Liver (tissue), 9 donors: ENCODE measurements around the gene TUBB4B. TPM values are rescaled to one million over a fixed set of nuclear protein-coding genes. Genes with fewer than 3 reads are reported as not detected.
"Not testable (repeated sequence)": the region's sequence is repeated elsewhere in the genome, so short reads cannot be mapped to it uniquely, and the experiment has no call there.

Source experiments
- DNase-seq: peaks from one replicate; pipeline ENCODE4 v3.0.0-alpha.2; 2017; ENCODE audit warnings: low spot score
- H3K27ac ChIP-seq, 2 donors: one replicate each; pipeline ENCODE4 v1.7.0; 2013; ENCODE audit warnings: inconsistent platforms in 2 of 2, low read length in 2 of 2, control low read depth in 1 of 2, low read depth in 1 of 2, mild to moderate bottlenecking in 1 of 2
- H3K27me3 ChIP-seq, 4 donors: one replicate each; pipeline versions ENCODE4 v1.6.1 to v1.7.0; 2013; ENCODE audit warnings: low read length in 3 of 4, inconsistent platforms in 1 of 4, mild to moderate bottlenecking in 1 of 4, moderate library complexity in 1 of 4; ENCODE audit not compliant: control insufficient read depth in 4 of 4, insufficient read depth in 4 of 4
- H3K36me3 ChIP-seq, 4 donors: one replicate each; pipeline versions ENCODE4 v1.6.1 to v1.7.0; 2013; ENCODE audit warnings: low read length in 3 of 4, mild to moderate bottlenecking in 3 of 4, low read depth in 1 of 4, moderate library complexity in 1 of 4; ENCODE audit not compliant: control insufficient read depth in 4 of 4, insufficient read depth in 3 of 4
- H3K4me1 ChIP-seq, 4 donors: one replicate each; pipeline versions ENCODE4 v1.6.1 to v1.7.0; 2013; ENCODE audit warnings: low read length in 3 of 4, mild to moderate bottlenecking in 3 of 4, moderate library complexity in 1 of 4; ENCODE audit not compliant: control insufficient read depth in 4 of 4, insufficient read depth in 4 of 4
- H3K4me3 ChIP-seq, 3 donors: one replicate each; pipeline versions ENCODE4 v1.6.1 to v1.7.0; 2013; ENCODE audit warnings: low read length in 3 of 3, control low read depth in 1 of 3, low read depth in 1 of 3, mild to moderate bottlenecking in 1 of 3
- H3K9ac ChIP-seq, 2 donors: one replicate each; pipeline ENCODE4 v1.7.0; 2013; ENCODE audit warnings: low read length in 2 of 2, mild to moderate bottlenecking in 2 of 2, moderate library complexity in 2 of 2, control low read depth in 1 of 2, low read depth in 1 of 2
- H3K9me3 ChIP-seq, 4 donors: one replicate each; pipeline versions ENCODE4 v1.6.1 to v1.7.0; 2013; ENCODE audit warnings: low read length in 3 of 4; ENCODE audit not compliant: control insufficient read depth in 4 of 4
- CTCF ChIP-seq: fragments of 150-350 bp; IDR thresholded peaks from 2 replicates; pipeline ENCODE4 v1.5.1; 2017; ENCODE audit warnings: improper control_type of control experiment, low read depth, low read length; ENCODE audit not compliant: missing input control
- EGR1 ChIP-seq, 2 donors: IDR thresholded peaks; 2 replicates each; pipeline ENCODE4 v1.6.1; 2016 to 2018; ENCODE audit warnings: antibody characterized with exemption in 2 of 2, low read depth in 2 of 2
- FOXA1 ChIP-seq: IDR thresholded peaks from 2 replicates; pipeline ENCODE4 v1.6.1; 2016; ENCODE audit warnings: antibody characterized with exemption
- FOXA2 ChIP-seq: IDR thresholded peaks from 2 replicates; pipeline ENCODE4 v1.6.1; 2016; ENCODE audit warnings: antibody characterized with exemption
- HNF4A ChIP-seq, 2 donors: conservative IDR thresholded peaks; 2 replicates each; pipeline ENCODE4 v1.6.1; 2016; ENCODE audit warnings: antibody characterized with exemption in 2 of 2, mild to moderate bottlenecking in 2 of 2
- HNF4G ChIP-seq: IDR thresholded peaks from 2 replicates; pipeline ENCODE4 v1.6.1; 2016; ENCODE audit warnings: antibody characterized with exemption
- JUND ChIP-seq, 2 donors: IDR thresholded peaks; 2 replicates each; pipeline ENCODE4 v1.6.1; 2016; ENCODE audit warnings: antibody characterized with exemption in 2 of 2
- MAX ChIP-seq: IDR thresholded peaks from 2 replicates; pipeline ENCODE4 v1.6.1; 2016; ENCODE audit warnings: antibody characterized with exemption
- REST ChIP-seq: IDR thresholded peaks from 2 replicates; pipeline ENCODE4 v1.6.1; 2016; ENCODE audit warnings: antibody characterized with exemption, mild to moderate bottlenecking
- RXRA ChIP-seq, 2 donors: IDR thresholded peaks; 2 replicates each; pipeline ENCODE4 v1.6.1; 2017 to 2018; ENCODE audit warnings: antibody characterized with exemption in 2 of 2, mild to moderate bottlenecking in 1 of 2
- SP1 ChIP-seq: IDR thresholded peaks from 2 replicates; pipeline ENCODE4 v1.6.1; 2018; ENCODE audit warnings: antibody characterized with exemption, mild to moderate bottlenecking
- TAF1 ChIP-seq: conservative IDR thresholded peaks from 2 replicates; pipeline ENCODE4 v1.6.1; 2016; ENCODE audit warnings: antibody characterized with exemption, mild to moderate bottlenecking
- WGBS: extraction: QIAGEN DNeasy Blood & Tissue Kit; methylation state at CpG from one replicate; pipeline ENCODE4 v1.1.7; 2013; 5-methylcytosine and 5-hydroxymethylcytosine counted together
- polyA plus RNA-seq, 2 donors: library from polyadenylated mRNA; stranded (reverse) in 1 of 2; unstranded in 1 of 2; fragments of 200-250 nt in 1 of 2; fragments of >200 nt in 1 of 2; fragmentation: Nextera tagmentation in 1 of 2; extraction: Ambion mirVana in 1 of 2; gene quantifications; one replicate each; pipeline versions ENCODE4 v1.2.1 to v1.2.3, GENCODE V29; 2013 to 2015
- total RNA-seq, 2 donors: library from RNA; depleted of rRNA; stranded (reverse); fragments of >200 nt; gene quantifications; one replicate each; pipeline ENCODE4 v1.2.3, GENCODE V29; 2014
- donor health status: healthy.
- donor health status: healthy.
- donor health status: healthy.
- donor health status: healthy.
- donor health status: healthy.

Gene TUBB4B
- total and polyA plus RNA-seq, 4 donors, result 173 to 199 (median 185) TPM

GRCh38 chr9:137236936-137237421, 4.1 kb upstream of the TUBB4B start (continued):
- TF ChIP-seq CTCF, result no peak
- TF ChIP-seq FOXA1, result no peak
- no peak for TF ChIP-seq HNF4A (conservative IDR thresholded peaks at IDR 0.05)

- DNase-seq, result no peak
- Histone ChIP-seq H3K36me3 (peaks cover 0 to 5% (median 3%) of the 10 kb centered on the region in 4 donors), H3K4me3 (no peak overlapping the region), H3K27ac (no peak overlapping the region), H3K9me3 (no peaks in the 10 kb centered on the region), H3K9ac (no peak overlapping the region), H3K4me1 (peaks cover 8 to 39% (median 19%) of the 10 kb centered on the region in 4 donors), H3K27me3 (no peaks in the 10 kb centered on the region)
- no peak for TF ChIP-seq CTCF
- no peak for TF ChIP-seq HNF4G
- TF ChIP-seq SP1, result no peak
- TF ChIP-seq RXRA (IDR thresholded peaks at IDR 0.05), result no peak
- no peak for TF ChIP-seq JUND (IDR thresholded peaks at IDR 0.05)
- TF ChIP-seq REST, result no peak
- no peak for TF ChIP-seq HNF4A (conservative IDR thresholded peaks at IDR 0.05)
- TF ChIP-seq FOXA2, result no peak
- no peak for TF ChIP-seq MAX
- no peak for TF ChIP-seq TAF1
- no peak for TF ChIP-seq EGR1 (IDR thresholded peaks at IDR 0.05; ENCODE audit: low read depth in 2 of 2)
- TF ChIP-seq FOXA1, result no peak
- WGBS, result 68% methylated on average over 13 of the region's 13 CpGs
Observed at GRCh38 chr9:137237759-137238726, 3.0 kb upstream of the TUBB4B start.

- H3K27ac ChIP-seq, result peak overlapping the region; percentile 74 to 92
Observed at GRCh38 chr9:137239541-137240200, 1.4 kb upstream of the TUBB4B start.

More at GRCh38 chr9:137239541-137240200, 1.4 kb upstream of the TUBB4B start:
- not testable (repeated sequence) for H3K9me3 ChIP-seq, H3K27me3 ChIP-seq, DNase-seq
- Histone ChIP-seq H3K4me3 (peak overlapping the region; percentile 43 to 57 (median 49)), H3K36me3 (peaks cover 0 to 11% (median 5%) of the 10 kb centered on the region in 4 donors), H3K9ac (peak overlapping the region in 1 of 2 donors; percentile 38), H3K4me1 (peaks cover 8 to 49% (median 21%) of the 10 kb centered on the region in 4 donors)
- WGBS, result 63% methylated on average over 27 of the region's 27 CpGs
